Adrenal gland (tissue), 12 donors: Measurements from ENCODE around the gene EVL. TPM values are rescaled to one million over a fixed set of nuclear protein-coding genes. Genes with fewer than 3 reads are reported as not detected.
A peak's percentile ranks its signal among the peaks of the same experiment; 100 is the strongest.

Experiments
- DNase-seq, 7 donors: peaks; one replicate each; pipeline ENCODE4 v3.0.0-alpha.2; 2019 to 2020
- H3K27ac ChIP-seq, 5 donors: fragments of 200-600 bp; sonication (generic) in 4 of 5; 1 replicate in 3 of 5; 2 replicates in 2 of 5; pipeline versions ENCODE4 v1.5.1 to v1.8.0; 2016 to 2020; ENCODE audit warnings: mild to moderate bottlenecking in 1 of 5
- H3K27me3 ChIP-seq: fragments of 200-600 bp; 2 replicates; pipeline ENCODE4 v1.8.0; 2021
- H3K36me3 ChIP-seq, 2 donors: fragments of 200-600 bp; replicated peaks in 1 of 2; 1 replicate in 1 of 2; 2 replicates in 1 of 2; pipeline versions ENCODE4 v1.5.1 to v1.8.0; 2018 to 2022
- H3K4me1 ChIP-seq, 2 donors: fragments of 200-600 bp; replicated peaks in 1 of 2; 1 replicate in 1 of 2; 2 replicates in 1 of 2; pipeline versions ENCODE4 v1.5.1 to v1.8.0; 2018 to 2021
- H3K4me3 ChIP-seq, 4 donors: fragments of 200-600 bp; sonication (generic) in 3 of 4; one replicate each; pipeline ENCODE4 v1.5.1; 2016 to 2018
- H3K9me3 ChIP-seq, 3 donors: fragments of 200-600 bp; sonication (generic) in 1 of 3; replicated peaks in 1 of 3; 1 replicate in 2 of 3; 2 replicates in 1 of 3; pipeline versions ENCODE4 v1.5.1 to v1.8.0; 2016 to 2021
- CTCF ChIP-seq, 6 experiments: fragments of 450-650 bp in 4 of 6; fragments of 200-600 bp in 2 of 6; sonication (generic) in 1 of 6; IDR thresholded peaks; 1 replicate in 5 of 6; 2 replicates in 1 of 6; pipeline versions ENCODE4 v1.5.1 to v1.8.0; 2016 to 2021; ENCODE audit warnings: antibody characterized with exemption in 6 of 6, mild to moderate bottlenecking in 2 of 6, moderate library complexity in 1 of 6
- POLR2A ChIP-seq, 2 donors: fragments of 450-650 bp; IDR thresholded peaks; one replicate each; pipeline ENCODE4 v1.6.1; 2017; ENCODE audit warnings: antibody characterized with exemption in 2 of 2, mild to moderate bottlenecking in 2 of 2, moderate library complexity in 1 of 2
- WGBS, 4 donors: extraction: QIAGEN DNeasy Blood & Tissue Kit in 2 of 4; methylation state at CpG; one replicate each; pipeline versions ENCODE4 v1.1.5 to v1.1.7; 2013 to 2017; 5-methylcytosine and 5-hydroxymethylcytosine counted together
- intact Hi-C, 2 donors: fragments of 100-400 bp; cut with DNase I; formaldehyde crosslinking; loops; one replicate each; pipeline versions ENCODE4 v1.14.1 to v1.15.0; 2022 to 2023
- polyA plus RNA-seq, 3 donors: library from polyadenylated mRNA; stranded (reverse); fragments of 200-250 nt in 2 of 3; fragments of 350-450 nt in 1 of 3; fragmentation: Illumina TruSeq in 1 of 3; extraction: RNeasy Lipid Tissue Mini Kit (QIAGEN cat#74804) in 1 of 3; gene quantifications; one replicate each; pipeline ENCODE4 v1.2.3, GENCODE V29; 2013 to 2014
- total RNA-seq, 9 donors: library from RNA; depleted of rRNA in 4 of 9; stranded (reverse); fragments of >200 nt in 4 of 9; fragments of 120-200 nt in 1 of 9; fragmentation: NEBNext Ultra II Directional in 1 of 9; extraction: Animal tissue kit (Norgen Biotek cat#: 25700) in 1 of 9; gene quantifications; one replicate each; pipeline versions ENCODE4 v1.1.0 to v1.2.4, GENCODE V29; 2013 to 2023
- donor health status: healthy with polysubstance abuse.
- donor health status: Bipolar disorder and iron deficiency.
- donor health status: DM: yes; HTN: yes; CAD: no.
- donor health status: DM: no; HTN: no; CAD: no.
- donor health status: DM: no; HTN: no; CAD: no.
- donor health status: DM: yes; HTN: yes; CAD: no.

EVL gene
- total and polyA plus RNA-seq, 12 donors = 23.7 to 209 (median 46.8) TPM

GRCh38 chr14:100069161-100069800 lies 4.1 kb downstream of the EVL start:
- H3K27ac ChIP-seq = peak overlapping the region in 2 of 5 donors; percentile 52 to 76
- no peaks in the 10 kb centered on the region for H3K27me3 ChIP-seq
- TF ChIP-seq POLR2A (IDR thresholded peaks at IDR 0.05) = no peak
- no peak for TF ChIP-seq CTCF (IDR thresholded peaks at IDR 0.05)
- H3K4me3 ChIP-seq = no peak overlapping the region
- DNase-seq = no peak
- H3K9me3 ChIP-seq = no peaks in the 10 kb centered on the region
- intact Hi-C loops = no loop called here
- peaks cover 5 to 15% of the 10 kb centered on the region in 2 donors for H3K4me1 ChIP-seq
- 88 to 94% (median 90%) methylated on average over 9 of the region's 9 CpGs for WGBS, 4 donors
- H3K36me3 ChIP-seq = no peaks in the 10 kb centered on the region

DNA sequence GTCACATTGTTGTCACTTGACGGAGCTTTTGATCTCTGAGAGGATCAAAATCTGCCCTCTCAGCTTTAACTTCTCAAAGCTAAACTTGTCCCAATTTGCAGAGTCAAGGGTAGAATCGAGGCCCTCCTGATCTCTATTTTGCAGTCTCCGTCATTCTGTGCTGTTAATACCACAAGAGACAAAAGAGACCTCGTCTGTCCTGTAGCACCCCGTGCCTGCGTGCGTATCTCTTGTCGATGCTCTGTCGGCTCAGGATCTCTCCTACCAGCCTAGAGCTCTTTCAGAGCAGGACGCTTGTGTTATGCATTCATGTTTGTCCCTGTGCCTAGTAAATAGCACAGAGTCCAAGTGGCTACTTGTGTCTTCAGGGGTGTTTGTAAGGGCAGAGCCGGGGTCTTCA lies 5.1 kb downstream of the EVL start:
- Histone ChIP-seq H3K4me3 (no peak overlapping the region), H3K27ac (no peak overlapping the region), H3K36me3 (no peaks in the 10 kb centered on the region), H3K9me3 (no peaks in the 10 kb centered on the region), H3K4me1 (peaks cover 5 to 12% of the 10 kb centered on the region in 2 donors), H3K27me3 (no peaks in the 10 kb centered on the region)
- TF ChIP-seq CTCF (IDR thresholded peaks at IDR 0.05) (no peak), POLR2A (IDR thresholded peaks at IDR 0.05) (no peak)
- 88 to 96% (median 93%) methylated on average over 5 to 11 of the region's 11 CpGs for whole genome bisulfite sequencing, 4 donors
- intact Hi-C loops = no loop called here
- no peak for DNase-seq

DNA sequence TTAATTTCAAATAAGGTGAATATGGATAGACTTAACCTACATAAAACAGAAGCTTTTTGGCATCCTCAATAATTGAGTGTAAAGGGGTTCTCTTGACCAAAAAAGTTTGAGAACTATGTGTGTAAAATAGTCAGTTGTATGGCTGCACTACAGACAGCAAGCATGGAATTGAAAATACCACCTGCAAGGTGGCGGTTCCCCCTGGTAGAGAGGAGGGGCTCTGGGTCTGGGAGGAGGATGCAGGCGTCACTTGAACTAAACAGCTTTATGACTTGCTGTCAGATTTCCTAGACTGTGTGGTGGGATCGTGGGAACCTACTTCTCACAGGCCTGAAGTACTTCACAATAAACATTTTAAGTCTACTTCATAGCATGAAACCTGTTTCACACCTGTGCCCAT lies 6.3 kb downstream of the EVL start:
- WGBS, 4 donors = 79 to 93% (median 83%) methylated on average over 3 of the region's 3 CpGs
- H3K27me3 ChIP-seq = no peaks in the 10 kb centered on the region
- no peaks in the 10 kb centered on the region for H3K36me3 ChIP-seq
- TF ChIP-seq CTCF (IDR thresholded peaks at IDR 0.05) (no peak), POLR2A (IDR thresholded peaks at IDR 0.05) (no peak)
- H3K9me3 ChIP-seq = no peaks in the 10 kb centered on the region
- peaks cover 0 to 6% of the 10 kb centered on the region in 2 donors for H3K4me1 ChIP-seq
- intact Hi-C loops = no loop called here
- no peak overlapping the region for H3K27ac ChIP-seq
- H3K4me3 ChIP-seq = no peak overlapping the region
- no peak for DNase-seq

DNA sequence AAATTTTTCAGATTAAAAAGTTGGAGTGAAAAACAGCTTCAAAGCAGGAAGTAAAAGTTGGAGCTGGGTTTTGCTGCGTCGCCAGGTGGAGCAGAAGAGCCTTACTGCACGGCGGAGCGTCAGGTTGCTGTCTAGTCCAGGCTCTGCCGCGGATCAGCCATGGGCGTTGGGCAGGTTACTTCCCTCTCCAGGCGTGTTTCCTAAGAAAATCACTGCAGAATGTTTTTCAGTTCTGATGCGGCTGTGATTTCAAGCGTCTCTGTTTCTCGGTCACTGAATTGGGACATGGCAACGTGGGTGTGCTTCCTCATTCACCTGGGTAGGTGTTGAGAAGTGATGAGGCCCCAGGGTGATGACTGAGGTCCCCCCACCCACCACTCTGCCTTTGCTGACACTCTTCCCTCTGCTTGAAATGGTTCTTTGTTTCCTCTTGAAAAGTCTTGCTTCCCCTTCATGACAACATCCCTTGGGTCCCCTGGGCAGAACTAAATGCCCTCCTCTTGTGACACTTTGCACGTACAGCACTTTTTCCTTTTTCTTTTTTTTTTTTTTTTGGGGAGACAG lies 7.6 kb downstream of the EVL start:
- Histone ChIP-seq H3K36me3 (no peaks in the 10 kb centered on the region), H3K27ac (peak overlapping the region in 1 of 5 donors; percentile 64), H3K27me3 (no peaks in the 10 kb centered on the region), H3K4me1 (peaks cover 0 to 7% of the 10 kb centered on the region in 2 donors), H3K4me3 (no peak overlapping the region), H3K9me3 (no peaks in the 10 kb centered on the region)
- 68 to 89% (median 76%) methylated on average over 12 to 14 of the region's 14 CpGs for WGBS, 4 donors
- TF ChIP-seq CTCF (IDR thresholded peaks at IDR 0.05) = no peak
- no peak for TF ChIP-seq POLR2A (IDR thresholded peaks at IDR 0.05)
- peak in 2 of 7 donors; percentile 16 to 26 for DNase-seq
- intact Hi-C loops = no loop called here
